GM12878 (cell line): ENCODE data around the gene FSD1L. TPM values are rescaled to one million over a fixed set of nuclear protein-coding genes. Genes with fewer than 3 reads are reported as not detected.
"Not testable (repeated sequence)": the region's sequence is repeated elsewhere in the genome, so short reads cannot be mapped to it uniquely, and the experiment has no call there.

Experiments used
- ATAC-seq: fragments of 200-7000 bp; cut with Tn5 transposase; 3 replicates; pipeline ENCODE4 v1.9.1; 2020; ENCODE audit warnings: mild to moderate bottlenecking, moderate library complexity
- BruUV-seq: library from RNA; stranded (reverse); fragments of 400-500 nt; replicated peaks from 2 replicates; lab custom pipeline; 2021; lab: Mats Ljungman, UMichigan
- CTCF ChIA-PET: fragments of 300-600 bp; sonication (Branson Sonifier 250); formaldehyde crosslinking; extraction: SDS; loops from one replicate; lab custom pipeline; 2021; ENCODE audit warnings: inconsistent platforms; lab: Yijun Ruan, JAX
- POLR2A ChIA-PET: fragments of 350-600 bp; formaldehyde crosslinking; extraction: SDS; loops from one replicate; lab custom pipeline; 2021; ENCODE audit warnings: inconsistent platforms; lab: Charles Lee
- RAD21 ChIA-PET: fragments of 300-600 bp; sonication (Branson Sonifier 250); formaldehyde crosslinking; loops from one replicate; lab custom pipeline; 2023; ENCODE audit warnings: antibody characterized with exemption; ENCODE audit not compliant: unreplicated experiment; lab: Charles Lee
- SMC1A ChIA-PET: fragments of 300-600 bp; sonication (Branson Sonifier 250); formaldehyde crosslinking; loops from one replicate; lab custom pipeline; 2023; ENCODE audit not compliant: unreplicated experiment, uncharacterized antibody; lab: Charles Lee
- DNase-seq: peaks from one replicate; pipeline ENCODE4 v3.0.0-alpha.2; 2011; ENCODE audit warnings: low read depth, low spot score
- FAIRE-seq: peaks from 3 replicates; lab custom pipeline; 2011; peaks lifted over from hg19 to GRCh38; lab: Jason Lieb, UNC
- H2AFZ ChIP-seq: 2 replicates; pipeline ENCODE4 v1.6.0; 2011; ENCODE audit warnings: low read depth, low read length, control low read depth; ENCODE audit not compliant: control insufficient read depth
- H3K27ac ChIP-seq: 2 replicates; pipeline ENCODE4 v1.5.1; 2011; ENCODE audit warnings: control low read depth; ENCODE audit not compliant: control insufficient read depth, insufficient read depth
- H3K27me3 ChIP-seq, 2 experiments: replicated peaks in 1 of 2; 2 replicates each; pipeline versions ENCODE4 v1.6.0 to v1.6.1; 2011; ENCODE audit warnings: low read length in 1 of 2; ENCODE audit not compliant: control insufficient read depth in 2 of 2, insufficient read depth in 2 of 2
- H3K36me3 ChIP-seq, 2 experiments: 2 replicates each; pipeline ENCODE4 v1.5.1; 2011; ENCODE audit warnings: low read length in 1 of 2; ENCODE audit not compliant: control insufficient read depth in 2 of 2, insufficient read depth in 2 of 2
- H3K4me1 ChIP-seq: 2 replicates; pipeline ENCODE4 v1.6.1; 2011; ENCODE audit warnings: mild to moderate bottlenecking, low read length, moderate library complexity, mixed read lengths; ENCODE audit not compliant: control insufficient read depth, insufficient read depth
- H3K4me2 ChIP-seq: 2 replicates; pipeline ENCODE4 v1.6.0; 2011; ENCODE audit warnings: control low read depth; ENCODE audit not compliant: control insufficient read depth, insufficient read depth
- H3K4me3 ChIP-seq: fragments of 200-600 bp; sonication (generic); 2 replicates; pipeline ENCODE4 v1.5.1; 2016
- H3K79me2 ChIP-seq: 2 replicates; pipeline ENCODE4 v1.6.0; 2011; ENCODE audit warnings: low read length; ENCODE audit not compliant: control insufficient read depth, insufficient read depth
- H3K9ac ChIP-seq: 2 replicates; pipeline ENCODE4 v1.8.0; 2011; ENCODE audit warnings: low read length, control low read depth, mixed read lengths; ENCODE audit not compliant: control insufficient read depth, insufficient read depth
- H3K9me3 ChIP-seq: replicated peaks from 3 replicates; pipeline ENCODE4 v1.5.1; 2011; ENCODE audit warnings: mild to moderate bottlenecking, low read length; ENCODE audit not compliant: control insufficient read depth, insufficient read depth
- H4K20me1 ChIP-seq: 2 replicates; pipeline ENCODE4 v1.6.0; 2011; ENCODE audit not compliant: control insufficient read depth, insufficient read depth
- BCL11A ChIP-seq: IDR thresholded peaks from 2 replicates; pipeline ENCODE4 v1.6.1; 2011; ENCODE audit warnings: low read depth, low read length
- BMI1 ChIP-seq: fragments of 450-650 bp; IDR thresholded peaks from 2 replicates; pipeline ENCODE4 v1.6.1; 2016; ENCODE audit warnings: mild to moderate bottlenecking, moderate library complexity, borderline replicate concordance
- CBX3 ChIP-seq: fragments of 200-600 bp; sonication (generic); IDR thresholded peaks from 2 replicates; pipeline ENCODE4 v1.6.1; 2016; ENCODE audit warnings: low read depth, borderline replicate concordance
- CEBPB ChIP-seq, 2 experiments: fragments of 150-350 bp in 1 of 2; IDR thresholded peaks; 2 replicates each; pipeline ENCODE4 v1.6.1; 2012 to 2014; ENCODE audit warnings: low read depth in 2 of 2, low read length in 2 of 2, borderline replicate concordance in 1 of 2, inconsistent platforms in 1 of 2
- EZH2 ChIP-seq: IDR thresholded peaks from 2 replicates; pipeline ENCODE4 v1.6.1; 2012; ENCODE audit warnings: low read depth, mild to moderate bottlenecking, control low read depth, inconsistent platforms, low read length, borderline replicate concordance; ENCODE audit not compliant: control insufficient read depth
- FOS ChIP-seq: IDR thresholded peaks from 3 replicates; pipeline ENCODE4 v1.6.1; 2011; ENCODE audit warnings: borderline replicate concordance; ENCODE audit not compliant: insufficient read length; ENCODE audit errors: extremely low read depth
- HDAC2 ChIP-seq: fragments of 200-600 bp; sonication (generic); IDR thresholded peaks from 2 replicates; pipeline ENCODE4 v1.6.1; 2017
- LARP7 ChIP-seq: fragments of 450-650 bp; IDR thresholded peaks from 2 replicates; pipeline ENCODE4 v1.6.1; 2017; ENCODE audit warnings: mild to moderate bottlenecking
- NFYB ChIP-seq: IDR thresholded peaks from 2 replicates; pipeline ENCODE4 v1.6.1; 2011; ENCODE audit warnings: low read depth, mild to moderate bottlenecking, low read length, improper control_type of control experiment, moderate library complexity; ENCODE audit not compliant: insufficient read depth
- PAX5 ChIP-seq: IDR thresholded peaks from 2 replicates; pipeline ENCODE4 v1.6.1; 2011; ENCODE audit warnings: low read depth, low read length, borderline replicate concordance
- RELB ChIP-seq: fragments of 450-650 bp; IDR thresholded peaks from 2 replicates; pipeline ENCODE4 v1.6.1; 2017; ENCODE audit warnings: low read depth, mild to moderate bottlenecking, moderate library complexity
- SUZ12 ChIP-seq: fragments of 200-600 bp; sonication (generic); IDR thresholded peaks from one replicate; pipeline ENCODE4 v1.6.1; 2018; ENCODE audit warnings: antibody characterized with exemption, mild to moderate bottlenecking; ENCODE audit not compliant: unreplicated experiment
- ZNF274 ChIP-seq: IDR thresholded peaks from one replicate; pipeline ENCODE4 v1.8.0; 2011; ENCODE audit not compliant: insufficient read length, insufficient read depth
- WGBS: methylation state at CpG from one replicate; pipeline ENCODE4 v1.1.6; 2016; ENCODE audit warnings: low lambda C conversion rate; ENCODE audit not compliant: insufficient replicate concordance, insufficient coverage; ENCODE audit errors: missing lambda C conversion rate; 5-methylcytosine and 5-hydroxymethylcytosine counted together
- in situ Hi-C: fragments of 300-500 bp; cut with MboI; formaldehyde crosslinking; loops from 9 replicates; pipeline ENCODE4 v1.14.3; 2018; ENCODE audit warnings: mixed read lengths
- intact Hi-C: fragments of 100-400 bp; cut with micrococcal nuclease; formaldehyde crosslinking; loops from one replicate; pipeline ENCODE4 v1.14.2; 2022; ENCODE audit not compliant: unreplicated experiment
- polyA plus RNA-seq, 11 experiments: library from polyadenylated mRNA; depleted of rRNA in 4 of 11; unstranded in 6 of 11; stranded (reverse) in 5 of 11; fragments of >200 nt; fragmentation: Nextera tagmentation in 4 of 11; fragmentation: Illumina TruSeq in 1 of 11; extraction: Ambion mirVana in 4 of 11; extraction: Trizol in 1 of 11; gene quantifications; 1 replicate in 1 of 11; 2 replicates in 10 of 11; pipeline versions ENCODE4 v1.2.1 to v1.2.3, GENCODE V29; 2011 to 2016; ENCODE audit warnings: inconsistent platforms in 2 of 11, missing spikeins in 2 of 11, low read depth in 1 of 11
- total RNA-seq, 4 experiments: library from RNA; depleted of rRNA in 3 of 4; stranded (reverse); fragments of >200 nt in 3 of 4; fragmentation: Illumina TruSeq in 1 of 4; extraction: Trizol in 1 of 4; gene quantifications; 2 replicates each; pipeline versions ENCODE4 v1.2.1 to v1.2.3, GENCODE V29; 2013 to 2021

FSD1L gene
- total and polyA plus RNA-seq, 10 of the 15 experiments (the other 5 are each of a cell fraction or from before 2014, with no cell fraction given), result 11.9 to 52.4 (median 17.0) TPM

DNA sequence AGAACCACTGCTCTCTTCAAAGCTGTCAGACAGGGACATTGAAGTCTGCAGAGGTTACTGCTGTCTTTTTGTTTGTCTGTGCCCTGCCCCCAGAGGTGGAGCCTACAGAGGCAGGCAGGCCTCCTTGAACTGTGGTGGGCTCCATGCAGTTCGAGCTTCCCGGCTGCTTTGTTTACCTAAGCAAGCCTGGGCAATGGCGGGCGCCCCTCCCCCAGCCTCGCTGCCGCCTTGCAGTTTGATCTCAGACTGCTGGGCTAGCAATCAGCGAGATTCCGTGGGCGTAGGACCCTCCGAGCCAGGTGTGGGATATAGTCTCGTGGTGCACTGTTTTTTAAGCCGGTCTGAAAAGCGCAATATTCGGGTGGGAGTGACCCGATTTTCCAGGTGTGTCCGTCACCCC, 133.7 kb downstream of the FSD1L start:
- POLR2A ChIA-PET, H3K27ac ChIP-seq, intact Hi-C loops, H3K9me3 ChIP-seq, H3K9ac ChIP-seq, BruUV-seq, DNase-seq, RAD21 ChIA-PET, H3K4me1 ChIP-seq, ATAC-seq, H3K36me3 ChIP-seq, H3K4me2 ChIP-seq, FAIRE-seq, H3K4me3 ChIP-seq, H3K27me3 ChIP-seq, in situ Hi-C loops, H4K20me1 ChIP-seq, SMC1A ChIA-PET, H3K79me2 ChIP-seq, H2AFZ ChIP-seq: not testable (repeated sequence)
- CTCF ChIA-PET, result interaction anchor here (1.9 kb wide), 1 partner anchor 14 kb away, joined by 4 read pairs; no protein-coding TSS in a partner anchor
- WGBS, result 93% methylated on average over 10 of the region's 16 CpGs

DNA sequence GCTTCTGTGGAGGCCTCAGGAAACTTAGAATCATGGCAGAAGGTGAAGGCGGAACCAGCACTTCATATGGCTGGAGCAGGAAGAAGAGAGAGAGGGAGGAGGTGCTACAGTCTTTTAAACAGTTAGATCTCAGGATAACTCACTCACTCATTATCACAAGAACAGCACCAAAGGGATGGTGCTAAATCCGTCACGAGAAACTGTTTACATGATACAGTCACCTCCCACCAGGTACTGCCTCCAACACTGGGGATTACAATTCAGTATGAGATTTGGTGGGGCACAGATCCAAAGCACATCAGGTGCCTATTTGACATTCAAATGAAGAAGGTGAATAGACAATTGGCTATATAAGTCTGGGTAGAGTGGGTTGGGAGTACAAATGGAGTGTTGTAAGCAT, 145.3 kb downstream of the FSD1L start:
- Histone ChIP-seq H3K79me2 (no peaks in the 10 kb centered on the region), H2AFZ (no peak overlapping the region), H3K4me1 (no peaks in the 10 kb centered on the region), H3K4me2 (no peak overlapping the region), H3K9me3 (peaks cover 9% of the 10 kb centered on the region; the same call in 2 of the 3 replicates), H3K27ac (no peak overlapping the region), H3K9ac (no peak overlapping the region), H4K20me1 (no peaks in the 10 kb centered on the region), H3K36me3 (peaks cover 0 to 2% of the 10 kb centered on the region in 2 experiments; a peak in 1 of 4 replicates), H3K27me3 (no peaks in the 10 kb centered on the region), H3K4me3 (no peak overlapping the region)
- in situ Hi-C loops (no loop called here), intact Hi-C loops (no loop called here)
- SMC1A ChIA-PET, result no interaction called here
- 73% methylated on average over 3 of the region's 3 CpGs for WGBS
- DNase-seq, result no peak
- no peak for ATAC-seq
- POLR2A ChIA-PET, result no interaction called here
- TF ChIP-seq CBX3, result no peak
- no peak for TF ChIP-seq HDAC2
- no peak for TF ChIP-seq LARP7
- no peak for TF ChIP-seq FOS
- no peak for TF ChIP-seq CEBPB (IDR thresholded peaks at IDR 0.05; ENCODE audit: borderline replicate concordance in 1 of 2, low read depth in 2 of 2, low read length in 2 of 2)
- TF ChIP-seq ZNF274, result no peak
- no peak for TF ChIP-seq NFYB
- TF ChIP-seq BMI1, result no peak
- TF ChIP-seq SUZ12, result no peak
- no peak for TF ChIP-seq PAX5
- TF ChIP-seq BCL11A, result no peak
- no peak for TF ChIP-seq RELB
- TF ChIP-seq EZH2, result no peak
- FAIRE-seq, result no peak
- BruUV-seq, result no TSS peak
- RAD21 ChIA-PET, result no interaction called here
- CTCF ChIA-PET, result interaction anchor here (0.5 kb wide), 1 partner anchor 432 kb away, joined by 3 read pairs; no protein-coding TSS in a partner anchor
